IPS-18a (cell line): ENCODE results near the gene ENOX1.

Source experiments
- H3K27ac ChIP-seq: one replicate; pipeline ENCODE4 v1.5.1; 2013; ENCODE audit warnings: low read length
- H3K27me3 ChIP-seq: one replicate; pipeline ENCODE4 v1.6.1; 2013; ENCODE audit warnings: mild to moderate bottlenecking, low read length; ENCODE audit not compliant: control insufficient read depth, insufficient read depth
- H3K36me3 ChIP-seq: one replicate; pipeline ENCODE4 v1.6.1; 2013; ENCODE audit warnings: low read depth, low read length; ENCODE audit not compliant: control insufficient read depth
- H3K4me1 ChIP-seq: one replicate; pipeline ENCODE4 v1.6.1; 2013; ENCODE audit warnings: low read depth, low read length; ENCODE audit not compliant: control insufficient read depth
- H3K4me3 ChIP-seq: one replicate; pipeline ENCODE4 v1.5.1; 2013; ENCODE audit warnings: low read length
- H3K9ac ChIP-seq: one replicate; pipeline ENCODE4 v1.6.1; 2013; ENCODE audit warnings: mild to moderate bottlenecking, low read length, moderate library complexity
- H3K9me3 ChIP-seq: one replicate; pipeline ENCODE4 v1.6.1; 2013; ENCODE audit warnings: low read depth, low read length; ENCODE audit not compliant: control insufficient read depth

The ENOX1 gene

DNA sequence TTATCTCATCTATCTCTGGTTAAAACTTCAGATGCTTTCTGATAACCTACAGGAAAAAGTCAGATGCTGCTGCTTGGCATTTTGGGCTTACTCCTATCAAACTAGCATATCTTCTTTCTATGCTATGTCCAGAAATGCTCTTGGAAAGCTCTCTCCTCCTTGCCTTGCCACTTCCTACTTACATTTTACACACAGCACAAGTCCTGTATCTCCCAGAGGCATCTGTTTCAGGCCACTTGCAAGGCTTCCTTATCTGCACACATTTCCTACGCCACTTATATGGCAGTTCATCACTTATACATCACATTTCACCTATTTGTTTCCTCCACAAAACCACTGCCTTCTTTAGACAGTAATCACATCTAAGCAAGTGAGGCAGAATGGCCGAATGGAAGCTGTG lies 543.1 kb downstream of the ENOX1 start:
- H3K27me3 ChIP-seq = no peaks in the 10 kb centered on the region
- no peaks in the 10 kb centered on the region for H3K36me3 ChIP-seq
- H3K4me1 ChIP-seq = no peaks in the 10 kb centered on the region
- H3K4me3 ChIP-seq = no peak overlapping the region
- H3K9me3 ChIP-seq = no peaks in the 10 kb centered on the region
- no peak overlapping the region for H3K27ac ChIP-seq
- H3K9ac ChIP-seq = no peak overlapping the region

DNA sequence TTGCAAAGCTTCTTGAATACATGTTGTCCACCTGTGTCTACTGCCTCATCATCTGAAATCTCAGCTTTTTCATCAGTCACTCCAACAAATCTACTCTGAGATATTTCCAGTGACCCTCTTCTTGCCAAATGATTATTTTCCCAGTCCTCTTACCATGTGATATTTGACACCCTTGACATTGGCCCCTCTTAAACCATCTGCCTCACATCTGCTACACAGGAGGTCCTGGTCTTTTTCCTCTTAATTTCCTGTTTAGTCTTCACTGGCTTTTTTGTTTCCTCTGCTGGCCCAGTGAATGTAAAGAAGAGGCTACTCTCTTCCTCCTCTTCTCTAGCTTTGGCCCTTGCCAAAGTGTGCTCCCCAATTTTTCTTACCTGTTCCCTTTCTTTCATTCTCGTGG lies 544.7 kb downstream of the ENOX1 start:
- Histone ChIP-seq H3K4me1 (no peaks in the 10 kb centered on the region), H3K27me3 (no peaks in the 10 kb centered on the region), H3K27ac (no peak overlapping the region), H3K9me3 (no peaks in the 10 kb centered on the region), H3K36me3 (no peaks in the 10 kb centered on the region), H3K9ac (no peak overlapping the region), H3K4me3 (no peak overlapping the region)

DNA sequence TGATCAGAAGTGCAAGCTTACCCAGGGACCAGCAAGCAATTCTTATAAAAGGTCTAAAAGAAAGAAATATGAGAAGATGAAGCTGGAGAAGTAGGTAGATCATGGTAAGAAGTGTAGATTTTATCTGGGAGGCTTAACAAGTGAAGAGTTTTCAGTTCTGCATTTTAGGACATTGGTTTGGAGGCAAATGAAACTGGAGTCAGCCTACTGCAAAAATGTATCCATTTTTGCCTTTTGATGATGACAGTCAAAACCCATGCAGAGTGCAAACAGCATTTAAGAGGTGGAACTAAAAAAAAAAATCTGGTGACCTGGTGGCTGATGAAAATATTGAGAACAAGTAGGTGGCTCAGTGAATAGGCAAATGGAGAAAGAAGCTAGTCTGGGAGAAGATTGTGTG lies 546.5 kb downstream of the ENOX1 start:
- no peak overlapping the region for H3K9ac ChIP-seq
- no peaks in the 10 kb centered on the region for H3K27me3 ChIP-seq
- no peak overlapping the region for H3K27ac ChIP-seq
- no peaks in the 10 kb centered on the region for H3K9me3 ChIP-seq
- H3K4me1 ChIP-seq = no peaks in the 10 kb centered on the region
- no peak overlapping the region for H3K4me3 ChIP-seq
- no peaks in the 10 kb centered on the region for H3K36me3 ChIP-seq

- no peaks in the 10 kb centered on the region for H3K36me3 ChIP-seq
- no peak overlapping the region for H3K4me3 ChIP-seq
- no peak overlapping the region for H3K27ac ChIP-seq
- no peaks in the 10 kb centered on the region for H3K4me1 ChIP-seq
- H3K9ac ChIP-seq = no peak overlapping the region
- H3K27me3 ChIP-seq = no peaks in the 10 kb centered on the region
- H3K9me3 ChIP-seq = no peaks in the 10 kb centered on the region
Observed at GRCh38 chr13:43239275-43239840, 547.4 kb downstream of the ENOX1 start.

- H3K9ac ChIP-seq = no peak overlapping the region
- H3K9me3 ChIP-seq = no peaks in the 10 kb centered on the region
- no peak overlapping the region for H3K4me3 ChIP-seq
- H3K27me3 ChIP-seq = no peaks in the 10 kb centered on the region
- no peak overlapping the region for H3K27ac ChIP-seq
- H3K36me3 ChIP-seq = no peaks in the 10 kb centered on the region
- H3K4me1 ChIP-seq = no peaks in the 10 kb centered on the region
Observed at GRCh38 chr13:43238341-43239083, 548.3 kb downstream of the ENOX1 start.

- no peaks in the 10 kb centered on the region for H3K4me1 ChIP-seq
Observed at GRCh38 chr13:43237616-43238015, 549.2 kb downstream of the ENOX1 start.

GRCh38 chr13:43235028-43235427 lies 551.7 kb downstream of the ENOX1 start:
- Histone ChIP-seq H3K27ac (no peak overlapping the region), H3K4me1 (no peaks in the 10 kb centered on the region), H3K36me3 (no peaks in the 10 kb centered on the region), H3K27me3 (no peaks in the 10 kb centered on the region), H3K9me3 (no peaks in the 10 kb centered on the region), H3K4me3 (no peak overlapping the region), H3K9ac (no peak overlapping the region)

More at GRCh38 chr13:43237616-43238015, 549.2 kb downstream of the ENOX1 start:
- no peak overlapping the region for H3K4me3 ChIP-seq
- no peak overlapping the region for H3K9ac ChIP-seq
- no peaks in the 10 kb centered on the region for H3K9me3 ChIP-seq
- H3K27me3 ChIP-seq = no peaks in the 10 kb centered on the region
- H3K36me3 ChIP-seq = no peaks in the 10 kb centered on the region
- no peak overlapping the region for H3K27ac ChIP-seq

DNA sequence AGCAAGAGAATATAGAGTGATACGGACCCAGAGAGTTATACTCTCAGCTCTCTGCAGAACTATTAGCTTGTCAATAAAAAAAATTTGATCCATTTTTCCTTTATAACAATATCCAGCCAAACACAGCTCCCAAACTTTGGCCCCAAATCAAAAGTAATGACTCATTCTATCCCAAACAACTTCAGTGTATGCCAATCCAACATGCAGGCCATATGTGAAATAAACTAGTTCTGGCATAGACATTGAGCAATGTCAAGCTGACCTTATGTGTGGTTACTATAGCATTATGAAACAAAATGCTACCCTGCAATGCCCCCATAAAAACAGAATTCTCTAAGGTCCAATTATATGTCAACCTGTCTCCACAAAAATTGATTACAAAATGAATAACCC lies 553.9 kb downstream of the ENOX1 start:
- no peaks in the 10 kb centered on the region for H3K4me1 ChIP-seq
- no peak overlapping the region for H3K4me3 ChIP-seq
- no peaks in the 10 kb centered on the region for H3K27me3 ChIP-seq
- H3K36me3 ChIP-seq = no peaks in the 10 kb centered on the region
- no peak overlapping the region for H3K27ac ChIP-seq
- H3K9ac ChIP-seq = no peak overlapping the region
- H3K9me3 ChIP-seq = no peaks in the 10 kb centered on the region

GRCh38 chr13:43232144-43232872 lies 554.5 kb downstream of the ENOX1 start:
- H3K4me3 ChIP-seq = no peak overlapping the region
- H3K27ac ChIP-seq = no peak overlapping the region
- H3K9me3 ChIP-seq = no peaks in the 10 kb centered on the region
- no peaks in the 10 kb centered on the region for H3K4me1 ChIP-seq
- no peak overlapping the region for H3K9ac ChIP-seq
- no peaks in the 10 kb centered on the region for H3K36me3 ChIP-seq
- H3K27me3 ChIP-seq = no peaks in the 10 kb centered on the region

DNA sequence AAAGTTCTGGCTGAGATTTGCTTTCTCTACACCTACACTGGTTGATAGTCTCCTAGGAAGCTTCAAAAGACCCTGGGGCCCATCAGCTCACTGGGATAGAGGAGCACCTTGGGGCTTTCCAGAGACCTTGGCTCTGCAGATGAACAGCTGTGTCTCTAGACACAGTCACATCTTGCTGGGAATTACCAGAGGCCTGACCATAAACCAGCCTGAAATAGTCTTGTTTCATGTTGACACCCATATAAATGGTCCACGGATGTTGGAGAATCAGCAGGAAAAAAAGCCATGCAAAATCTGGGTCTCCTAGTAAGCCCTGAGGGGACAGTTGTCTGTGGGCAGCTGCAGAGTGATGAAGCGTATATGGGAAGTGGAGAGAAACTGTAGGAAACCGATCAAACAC lies 555.8 kb downstream of the ENOX1 start:
- Histone ChIP-seq H3K4me1 (no peaks in the 10 kb centered on the region), H3K4me3 (no peak overlapping the region), H3K9ac (no peak overlapping the region), H3K36me3 (no peaks in the 10 kb centered on the region), H3K9me3 (no peaks in the 10 kb centered on the region), H3K27me3 (no peaks in the 10 kb centered on the region), H3K27ac (no peak overlapping the region)

DNA sequence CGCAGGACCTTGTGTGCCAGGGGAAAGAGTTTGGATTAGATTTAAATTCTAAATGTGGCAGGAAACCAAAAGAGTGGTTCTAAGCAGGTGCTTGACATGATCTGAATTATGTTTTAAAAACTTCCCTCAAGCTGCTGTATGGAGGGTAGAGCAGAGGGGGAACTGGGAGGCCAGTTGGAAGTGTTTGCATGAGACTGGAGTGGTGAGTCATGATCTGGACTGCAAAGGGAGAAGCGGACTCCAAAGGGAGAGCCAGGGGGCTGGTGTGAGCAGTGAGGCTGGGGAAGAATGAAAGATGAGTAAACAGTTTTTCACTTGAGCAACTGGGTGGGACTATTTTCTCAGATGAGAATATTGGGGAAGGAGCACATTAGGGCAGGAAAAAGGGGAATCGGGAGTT lies 557.3 kb downstream of the ENOX1 start:
- Histone ChIP-seq H3K27ac (no peak overlapping the region), H3K4me3 (no peak overlapping the region), H3K9ac (no peak overlapping the region), H3K4me1 (no peaks in the 10 kb centered on the region), H3K9me3 (no peaks in the 10 kb centered on the region), H3K27me3 (no peaks in the 10 kb centered on the region), H3K36me3 (no peaks in the 10 kb centered on the region)

- H3K4me1 ChIP-seq = no peaks in the 10 kb centered on the region
- no peak overlapping the region for H3K4me3 ChIP-seq
- H3K27ac ChIP-seq = no peak overlapping the region
Observed at GRCh38 chr13:43227721-43228120, 559.1 kb downstream of the ENOX1 start.

More at GRCh38 chr13:43227721-43228120, 559.1 kb downstream of the ENOX1 start:
- no peaks in the 10 kb centered on the region for H3K27me3 ChIP-seq
- no peak overlapping the region for H3K9ac ChIP-seq
- H3K36me3 ChIP-seq = no peaks in the 10 kb centered on the region
- H3K9me3 ChIP-seq = no peaks in the 10 kb centered on the region
